Tibial artery (tissue), 4 donors: ENCODE measurements around the gene DDX59.

Source experiments
- DNase-seq, 2 donors: peaks; one replicate each; pipeline ENCODE4 v3.0.0-alpha.2; 2019
- H3K27ac ChIP-seq, 2 donors: fragments of 200-600 bp; sonication (generic) in 1 of 2; 1 replicate in 1 of 2; 2 replicates in 1 of 2; pipeline ENCODE4 v1.5.1; 2018 to 2019; ENCODE audit warnings: mild to moderate bottlenecking in 1 of 2
- H3K27me3 ChIP-seq, 2 donors: fragments of 200-600 bp; sonication (generic) in 1 of 2; one replicate each; pipeline versions ENCODE4 v1.5.1 to v1.6.0; 2016 to 2019
- H3K36me3 ChIP-seq, 3 donors: fragments of 200-600 bp; sonication (generic) in 2 of 3; one replicate each; pipeline ENCODE4 v1.5.1; 2016 to 2019; ENCODE audit warnings: mild to moderate bottlenecking in 2 of 3
- H3K4me1 ChIP-seq, 4 donors: fragments of 200-600 bp; sonication (generic) in 2 of 4; 1 replicate in 3 of 4; 2 replicates in 1 of 4; pipeline ENCODE4 v1.5.1; 2016 to 2019
- H3K4me3 ChIP-seq, 2 donors: fragments of 200-600 bp; sonication (generic) in 1 of 2; 1 replicate in 1 of 2; 2 replicates in 1 of 2; pipeline ENCODE4 v1.5.1; 2018 to 2019; ENCODE audit warnings: mild to moderate bottlenecking in 2 of 2
- H3K9me3 ChIP-seq, 3 donors: fragments of 200-600 bp; sonication (generic) in 1 of 3; one replicate each; pipeline ENCODE4 v1.5.1; 2016 to 2019
- intact Hi-C: fragments of 100-400 bp; cut with DNase I; formaldehyde crosslinking; loops from one replicate; pipeline ENCODE4 v1.15.0; 2023; ENCODE audit warnings: low total_unique reads
- TF ChIP-seq, protein P1 (sequence below), 2 experiments: fragments of 200-600 bp in 1 of 2; fragments of 450-650 bp in 1 of 2; IDR thresholded peaks; one replicate each; pipeline ENCODE4 v1.5.1; 2017 to 2019; ENCODE audit warnings: antibody characterized with exemption in 2 of 2, mild to moderate bottlenecking in 1 of 2, moderate library complexity in 1 of 2

DDX59 gene

DNA sequence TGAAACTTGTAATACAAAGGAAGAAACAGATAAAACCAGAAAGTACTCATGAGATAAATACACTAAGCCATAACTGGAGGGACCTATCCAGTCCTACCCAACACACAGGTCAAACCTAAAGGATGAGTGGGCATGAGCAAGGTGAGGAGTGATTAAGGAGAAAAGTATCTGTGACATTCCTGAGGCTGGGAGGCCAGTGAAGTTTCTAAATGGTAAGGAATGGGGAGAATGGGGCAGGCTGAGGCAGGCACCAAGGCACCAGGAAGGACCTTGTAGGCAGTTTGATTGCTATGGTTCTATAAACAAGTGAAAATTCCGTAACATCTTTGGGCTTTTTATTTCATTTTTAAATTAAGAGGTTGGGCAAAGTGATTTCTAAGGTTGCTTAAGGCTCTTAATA is 10.4 kb downstream of the DDX59 start:
- DNase-seq = no peak
- H3K27me3 ChIP-seq = no peaks in the 10 kb centered on the region
- no peak overlapping the region for H3K27ac ChIP-seq
- no peak overlapping the region for H3K4me3 ChIP-seq
- no peaks in the 10 kb centered on the region for H3K9me3 ChIP-seq
- TF ChIP-seq, protein P1, sequence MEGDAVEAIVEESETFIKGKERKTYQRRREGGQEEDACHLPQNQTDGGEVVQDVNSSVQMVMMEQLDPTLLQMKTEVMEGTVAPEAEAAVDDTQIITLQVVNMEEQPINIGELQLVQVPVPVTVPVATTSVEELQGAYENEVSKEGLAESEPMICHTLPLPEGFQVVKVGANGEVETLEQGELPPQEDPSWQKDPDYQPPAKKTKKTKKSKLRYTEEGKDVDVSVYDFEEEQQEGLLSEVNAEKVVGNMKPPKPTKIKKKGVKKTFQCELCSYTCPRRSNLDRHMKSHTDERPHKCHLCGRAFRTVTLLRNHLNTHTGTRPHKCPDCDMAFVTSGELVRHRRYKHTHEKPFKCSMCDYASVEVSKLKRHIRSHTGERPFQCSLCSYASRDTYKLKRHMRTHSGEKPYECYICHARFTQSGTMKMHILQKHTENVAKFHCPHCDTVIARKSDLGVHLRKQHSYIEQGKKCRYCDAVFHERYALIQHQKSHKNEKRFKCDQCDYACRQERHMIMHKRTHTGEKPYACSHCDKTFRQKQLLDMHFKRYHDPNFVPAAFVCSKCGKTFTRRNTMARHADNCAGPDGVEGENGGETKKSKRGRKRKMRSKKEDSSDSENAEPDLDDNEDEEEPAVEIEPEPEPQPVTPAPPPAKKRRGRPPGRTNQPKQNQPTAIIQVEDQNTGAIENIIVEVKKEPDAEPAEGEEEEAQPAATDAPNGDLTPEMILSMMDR (IDR thresholded peaks at IDR 0.05) = no peak
- intact Hi-C loops = no loop called here
- peaks cover 0 to 13% (median 0%) of the 10 kb centered on the region in 4 donors for H3K4me1 ChIP-seq
- H3K36me3 ChIP-seq = peaks cover 42 to 80% (median 58%) of the 10 kb centered on the region in 3 donors

DNA sequence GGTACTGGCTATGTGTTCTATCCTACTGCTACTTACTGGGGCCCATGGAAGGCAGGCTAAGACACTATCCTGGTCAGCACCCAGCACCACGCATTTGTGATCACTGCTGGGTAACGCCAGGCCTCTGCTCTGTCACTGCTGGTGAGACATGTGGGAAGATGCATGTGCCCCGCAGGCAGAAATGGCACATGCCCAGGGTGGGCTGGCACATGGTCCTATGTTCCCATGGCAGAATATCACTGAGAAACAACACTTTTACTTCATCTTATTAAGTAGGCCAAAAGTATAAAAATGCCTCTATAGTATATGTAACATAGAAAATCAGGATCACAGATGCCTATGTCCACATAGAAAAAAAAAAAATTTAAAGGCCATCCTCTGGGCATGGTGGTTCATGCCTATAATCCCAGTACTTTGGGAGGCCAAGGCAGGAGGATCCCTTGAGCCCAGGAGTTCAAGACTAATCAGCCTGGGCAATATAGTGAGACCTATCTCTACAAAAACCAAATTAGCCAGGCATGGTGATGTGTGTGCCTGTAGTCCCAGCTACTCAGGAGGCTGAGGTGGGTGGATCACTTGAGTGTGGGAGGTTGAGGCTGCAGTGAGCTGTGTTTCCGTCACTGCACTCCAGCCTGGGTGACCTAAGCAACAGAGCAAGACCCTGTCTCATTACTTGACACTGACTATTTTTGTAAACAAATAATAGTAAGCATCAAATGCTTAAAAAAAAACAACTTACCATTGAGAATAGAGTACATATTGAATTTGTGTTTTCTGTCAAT is 11.5 kb downstream of the DDX59 start:
- intact Hi-C loops = no loop called here
- Histone ChIP-seq H3K4me1 (peaks cover 0 to 8% (median 0%) of the 10 kb centered on the region in 4 donors), H3K36me3 (peaks cover 48 to 85% (median 49%) of the 10 kb centered on the region in 3 donors), H3K27ac (no peak overlapping the region), H3K4me3 (no peak overlapping the region), H3K27me3 (no peaks in the 10 kb centered on the region), H3K9me3 (no peaks in the 10 kb centered on the region)
- no peak for DNase-seq
- TF ChIP-seq, protein P1 (IDR thresholded peaks at IDR 0.05) = no peak

DNA sequence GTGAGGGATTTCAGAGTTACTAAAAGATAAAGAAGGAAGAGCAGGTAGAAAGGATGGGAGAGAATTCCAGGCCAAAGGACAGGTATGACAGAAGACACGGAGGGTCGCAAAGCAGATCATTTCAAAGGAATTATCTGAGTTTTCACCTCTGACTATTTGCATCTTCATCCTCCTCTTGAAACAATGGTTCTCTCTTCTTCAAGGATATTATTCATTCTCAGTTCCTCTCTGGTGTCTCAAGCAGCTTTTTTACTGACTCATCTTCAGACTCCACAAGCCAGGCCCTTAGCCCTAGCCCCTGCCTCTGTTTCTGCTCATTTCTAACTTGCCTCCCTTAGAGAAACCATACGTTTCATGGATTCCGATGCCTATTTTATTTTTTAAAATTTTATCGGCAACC is 15.0 kb downstream of the DDX59 start:
- TF ChIP-seq, protein P1 (IDR thresholded peaks at IDR 0.05) = no peak
- Histone ChIP-seq H3K9me3 (no peaks in the 10 kb centered on the region), H3K36me3 (peaks cover 24 to 83% (median 35%) of the 10 kb centered on the region in 3 donors), H3K27me3 (no peaks in the 10 kb centered on the region), H3K27ac (no peak overlapping the region), H3K4me1 (no peaks in the 10 kb centered on the region), H3K4me3 (no peak overlapping the region)
- no peak for DNase-seq
- intact Hi-C loops = no loop called here

DNA sequence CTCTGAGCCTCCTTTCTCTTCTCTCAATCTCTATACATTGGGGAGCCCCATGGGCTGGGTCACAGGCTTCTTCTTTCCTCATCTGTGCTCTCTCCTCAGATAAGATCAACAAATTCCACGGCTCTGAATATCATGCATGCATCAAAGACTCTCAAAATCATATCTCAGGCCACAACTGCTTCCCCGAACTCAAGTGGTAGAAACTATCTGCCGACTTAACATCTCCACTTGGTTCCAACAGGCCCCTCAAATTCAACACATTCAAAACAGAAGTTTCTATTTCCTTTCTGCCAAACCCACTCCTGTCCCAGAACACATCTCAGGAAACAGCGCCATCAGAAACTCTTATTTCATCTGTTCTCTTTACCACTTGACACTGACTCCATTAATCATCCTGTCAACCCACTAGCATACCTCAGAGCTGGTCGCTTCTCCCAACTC is 16.7 kb downstream of the DDX59 start:
- Histone ChIP-seq H3K27ac (no peak overlapping the region), H3K27me3 (no peaks in the 10 kb centered on the region), H3K36me3 (peaks cover 21 to 88% (median 39%) of the 10 kb centered on the region in 3 donors), H3K4me1 (no peaks in the 10 kb centered on the region), H3K4me3 (no peak overlapping the region), H3K9me3 (no peaks in the 10 kb centered on the region)
- TF ChIP-seq, protein P1 (IDR thresholded peaks at IDR 0.05) = no peak
- intact Hi-C loops = no loop called here
- DNase-seq = no peak

DNA sequence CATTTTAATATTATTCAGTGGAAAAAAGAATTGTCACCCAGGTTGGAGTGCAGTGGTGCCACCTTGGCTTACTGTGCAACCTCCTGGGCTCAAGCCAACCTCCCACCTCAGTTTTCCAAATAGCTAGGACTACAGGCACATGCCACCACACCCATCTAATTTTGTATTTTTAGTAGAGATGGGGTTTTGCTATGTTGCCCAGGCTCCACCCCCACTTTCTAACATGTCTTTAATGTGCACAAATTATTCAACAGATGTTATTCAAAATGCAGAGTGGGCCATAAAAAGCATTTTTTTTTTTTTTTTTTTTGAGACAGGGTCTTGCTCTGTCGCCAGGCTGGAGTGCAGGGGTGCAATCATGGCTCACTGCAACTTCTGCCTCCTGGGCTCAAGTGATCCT is 17.3 kb downstream of the DDX59 start:
- Histone ChIP-seq H3K4me3 (no peak overlapping the region), H3K4me1 (no peaks in the 10 kb centered on the region), H3K27me3 (no peaks in the 10 kb centered on the region), H3K9me3 (no peaks in the 10 kb centered on the region), H3K27ac (no peak overlapping the region), H3K36me3 (peaks cover 18 to 88% (median 41%) of the 10 kb centered on the region in 3 donors)
- TF ChIP-seq, protein P1 (IDR thresholded peaks at IDR 0.05) = no peak
- no peak for DNase-seq
- intact Hi-C loops = no loop called here
